HG03571 (cell line): ENCODE results near the gene C12orf42.
A peak's percentile ranks its signal among the peaks of the same experiment; 100 is the strongest.

Experiments
- ATAC-seq: cut with Tn5 transposase; IDR thresholded peaks from one replicate; pipeline ENCODE4 v1.9.1; 2021; ENCODE audit not compliant: unreplicated experiment

Gene C12orf42

DNA sequence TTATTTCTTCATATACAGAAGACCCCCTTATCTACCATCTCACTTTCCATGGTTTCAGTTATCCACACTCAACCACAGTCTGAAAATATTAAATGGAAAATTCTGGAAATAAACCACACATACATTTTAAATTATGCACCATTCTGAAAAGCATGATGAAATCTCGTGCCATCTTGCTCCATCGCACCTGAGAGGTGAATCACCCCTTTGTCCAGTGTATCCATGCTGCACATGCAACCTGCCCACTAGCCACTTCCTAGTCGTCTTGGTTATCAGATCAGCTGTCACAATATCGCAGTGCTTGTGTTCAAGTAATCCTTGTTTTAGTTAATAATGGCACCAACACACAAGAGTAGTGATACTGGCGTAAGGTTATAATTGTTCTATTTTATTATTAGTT, 145.7 kb downstream of the C12orf42 start:
- no peak for ATAC-seq

DNA sequence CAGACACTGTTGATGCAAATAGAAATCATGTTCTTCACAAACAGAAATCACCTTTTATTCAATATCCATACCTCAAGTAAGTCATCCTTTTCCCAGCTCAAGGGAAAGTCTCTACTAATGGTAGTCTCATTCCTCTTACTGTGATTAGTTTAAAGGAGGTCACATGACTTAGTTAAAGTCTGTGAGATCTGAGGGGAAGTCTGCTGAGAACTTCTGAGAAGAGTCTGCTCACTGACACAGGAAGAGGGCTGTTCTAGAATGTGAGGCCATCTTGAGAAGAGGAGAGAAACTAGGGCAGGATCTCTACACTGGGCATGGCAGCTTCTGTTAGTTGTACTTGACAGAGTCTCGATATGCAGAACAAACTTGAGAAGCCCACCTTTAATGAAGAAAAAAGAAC, 146.8 kb downstream of the C12orf42 start:
- ATAC-seq, result no peak

DNA sequence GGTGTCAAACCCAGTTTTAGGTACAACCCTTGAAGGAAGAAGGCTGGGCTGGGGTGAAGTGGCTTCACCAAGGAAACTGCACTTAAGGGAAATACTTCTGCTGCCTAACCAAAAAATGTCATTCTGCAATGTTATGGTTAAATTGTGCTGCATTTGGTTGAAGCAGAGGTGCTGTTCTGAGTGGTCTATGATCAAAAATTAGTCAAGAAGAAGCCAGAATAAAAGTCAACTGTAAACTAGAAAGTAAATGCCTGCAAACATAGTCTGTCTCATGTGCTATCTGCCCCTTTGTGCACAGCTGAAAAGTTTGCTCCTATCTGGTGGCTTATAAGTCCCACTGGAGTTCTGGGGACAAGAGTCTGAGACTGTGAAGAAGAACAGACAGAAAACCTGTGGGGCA, 158.8 kb downstream of the C12orf42 start:
- ATAC-seq, result no peak

DNA sequence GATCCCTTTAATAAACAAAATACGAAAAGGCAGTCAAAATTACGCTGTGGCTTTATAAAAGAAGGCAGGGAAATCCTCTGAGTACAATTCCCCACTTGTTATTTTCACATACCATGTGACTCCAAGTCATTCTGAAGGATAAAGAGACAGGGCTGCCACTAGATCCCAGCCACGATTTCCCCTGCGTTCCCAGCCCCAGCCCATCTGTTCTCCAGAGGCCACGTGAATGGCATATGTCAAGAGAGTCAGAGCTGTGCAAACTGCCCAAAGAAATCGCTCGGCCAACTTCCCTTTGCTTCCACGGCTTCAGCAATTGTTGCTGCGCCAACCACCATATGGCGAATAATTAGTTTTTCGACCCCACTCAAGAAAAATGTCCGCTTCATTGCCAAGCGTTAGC, 161.3 kb downstream of the C12orf42 start:
- no peak for ATAC-seq

DNA sequence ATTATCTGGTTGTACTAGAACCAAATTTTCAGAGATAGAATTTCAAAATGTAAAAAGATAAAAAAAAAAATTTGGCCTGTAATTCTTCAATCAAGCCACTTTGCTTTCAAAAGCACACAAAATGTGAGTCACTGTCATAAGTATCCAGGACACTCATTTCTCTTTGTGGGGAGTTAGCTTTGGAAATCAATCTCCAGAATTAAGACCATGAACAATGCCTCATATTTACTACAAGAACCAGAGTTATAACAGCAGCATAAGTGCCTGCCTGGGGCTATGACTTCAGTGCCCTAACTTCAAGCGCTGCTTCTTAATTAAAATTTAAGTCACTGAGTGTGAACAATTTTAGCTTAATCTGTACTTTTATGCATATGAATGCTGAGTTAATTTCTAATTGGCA, 162.1 kb downstream of the C12orf42 start:
- no peak for ATAC-seq

DNA sequence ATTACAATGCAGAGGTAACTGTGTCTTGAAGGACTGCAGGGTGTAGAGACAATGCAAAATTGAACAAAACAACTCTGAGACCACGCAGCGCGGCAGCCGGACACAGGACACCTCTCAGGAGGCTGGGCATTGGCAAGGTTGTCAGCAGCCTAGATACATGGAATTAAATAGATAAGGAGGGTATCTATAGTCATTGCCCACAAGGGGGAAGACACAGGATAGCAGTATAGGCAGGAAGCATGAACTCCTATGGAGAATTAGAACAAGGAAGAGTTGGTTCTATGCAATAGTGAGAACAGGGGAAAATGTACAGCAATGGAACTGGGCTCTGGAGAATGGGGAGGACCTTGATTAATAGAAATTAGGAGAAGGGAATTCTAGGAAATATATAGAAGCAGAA, 164.1 kb downstream of the C12orf42 start:
- no peak for ATAC-seq

DNA sequence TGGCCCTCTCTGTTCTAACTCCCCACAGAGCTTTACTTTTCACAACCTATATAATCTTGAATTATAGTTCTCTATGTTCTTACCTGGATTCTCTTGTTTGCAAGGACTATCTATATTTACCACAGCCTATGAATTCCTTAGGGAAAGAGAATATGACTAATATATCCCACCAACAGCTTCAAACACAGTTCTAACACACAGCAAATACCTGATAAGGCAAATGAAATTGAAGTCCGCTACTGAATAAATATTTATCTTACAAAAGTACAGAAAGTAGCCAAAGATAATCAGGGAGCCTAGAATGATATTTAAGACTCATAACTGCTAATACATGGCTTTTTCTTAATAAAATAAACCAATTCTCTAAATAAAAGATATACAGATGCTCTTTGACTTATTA, 165.1 kb downstream of the C12orf42 start:
- no peak for ATAC-seq

DNA sequence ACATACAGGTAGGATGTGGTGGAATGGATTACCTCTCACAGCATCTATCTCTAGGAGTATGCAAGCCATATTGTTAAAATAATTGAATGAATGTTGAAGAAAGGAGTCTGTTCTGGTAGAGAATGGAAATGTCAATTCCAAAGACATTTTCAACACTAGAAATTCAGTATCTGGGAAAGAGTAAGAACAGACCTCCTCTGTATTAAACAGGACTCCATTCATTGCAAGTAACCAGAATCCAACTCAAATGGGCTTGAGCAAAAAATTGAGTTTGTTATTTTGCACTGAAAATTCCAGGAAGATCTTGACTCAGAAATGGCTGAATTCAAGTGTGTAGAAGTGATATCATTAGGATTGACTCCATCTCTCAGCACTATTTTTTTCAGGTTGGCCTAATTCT, 168.1 kb downstream of the C12orf42 start:
- ATAC-seq, result no peak

DNA sequence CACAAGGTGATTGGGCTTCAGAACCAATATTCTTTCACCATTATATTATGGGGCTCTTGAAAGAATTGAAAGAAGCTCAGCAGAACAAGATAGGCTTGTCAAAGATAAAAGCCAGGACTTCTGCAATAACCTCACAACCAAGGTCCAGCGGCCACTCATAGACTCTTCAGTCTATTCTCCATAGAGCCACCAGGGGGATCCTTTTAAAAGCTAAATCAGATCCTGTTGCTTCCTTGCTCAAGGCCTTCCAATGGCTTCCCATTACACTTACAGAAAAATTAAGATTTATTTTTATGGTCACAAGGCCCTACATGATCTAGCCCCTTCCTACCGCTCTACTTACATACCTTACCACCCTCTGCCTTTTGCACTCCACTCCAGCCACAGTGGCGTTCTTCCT, 169.6 kb downstream of the C12orf42 start:
- no peak for ATAC-seq

DNA sequence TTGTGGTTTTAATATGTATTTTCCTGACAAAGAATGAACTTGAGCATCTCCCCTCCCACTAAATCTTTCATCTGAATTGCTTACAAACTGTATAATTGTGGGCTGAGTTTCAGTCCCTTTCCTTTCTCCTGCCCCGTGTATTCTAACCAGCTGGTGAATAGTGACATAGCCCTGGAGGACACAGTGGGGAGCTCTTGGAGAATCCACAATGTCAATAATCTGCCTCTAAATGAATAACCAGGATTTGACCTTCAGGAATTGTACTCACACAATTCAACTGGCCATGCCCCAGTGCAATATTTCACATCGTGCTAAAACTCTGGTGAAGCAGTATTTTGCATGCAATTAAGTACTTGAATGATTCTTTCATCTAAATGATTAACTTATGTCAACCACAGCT, 177.2 kb downstream of the C12orf42 start:
- ATAC-seq, result no peak

DNA sequence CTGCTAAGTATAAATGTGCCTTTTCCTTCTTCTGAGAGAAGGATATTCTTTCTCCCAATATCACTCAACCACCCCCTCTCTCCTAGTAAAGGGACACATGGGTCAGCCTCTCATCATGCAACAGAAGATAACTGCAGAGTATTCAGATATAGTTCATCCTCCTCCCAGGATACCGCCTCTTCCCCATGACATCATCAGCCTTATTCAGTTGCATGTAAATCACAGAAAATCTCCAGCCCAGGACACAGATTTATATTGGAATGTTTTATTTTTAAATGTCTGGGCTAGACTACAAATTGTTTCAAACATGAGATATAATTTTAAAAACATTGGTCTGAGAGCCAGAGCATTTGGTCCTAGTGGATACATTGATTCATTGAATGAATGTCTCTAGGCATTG, 178.5 kb downstream of the C12orf42 start:
- no peak for ATAC-seq

DNA sequence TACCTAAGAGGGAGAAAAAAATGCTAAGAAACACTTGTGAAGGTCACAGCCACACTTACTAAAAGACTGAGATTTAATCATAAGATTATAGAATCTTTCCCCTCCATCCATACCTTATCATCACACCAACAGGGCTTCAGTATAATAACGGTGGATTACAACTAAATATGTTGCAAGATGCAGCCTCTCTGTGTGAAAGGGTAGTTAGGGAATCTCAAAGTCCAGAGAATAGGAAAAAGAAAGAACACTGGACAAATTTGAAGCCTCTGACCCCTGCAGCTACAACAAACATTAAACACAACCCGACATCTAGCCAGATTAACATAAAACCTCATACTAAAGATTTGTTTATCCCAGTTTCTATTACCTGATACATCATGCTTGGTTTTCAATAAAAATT, 181.0 kb downstream of the C12orf42 start:
- no peak for ATAC-seq

DNA sequence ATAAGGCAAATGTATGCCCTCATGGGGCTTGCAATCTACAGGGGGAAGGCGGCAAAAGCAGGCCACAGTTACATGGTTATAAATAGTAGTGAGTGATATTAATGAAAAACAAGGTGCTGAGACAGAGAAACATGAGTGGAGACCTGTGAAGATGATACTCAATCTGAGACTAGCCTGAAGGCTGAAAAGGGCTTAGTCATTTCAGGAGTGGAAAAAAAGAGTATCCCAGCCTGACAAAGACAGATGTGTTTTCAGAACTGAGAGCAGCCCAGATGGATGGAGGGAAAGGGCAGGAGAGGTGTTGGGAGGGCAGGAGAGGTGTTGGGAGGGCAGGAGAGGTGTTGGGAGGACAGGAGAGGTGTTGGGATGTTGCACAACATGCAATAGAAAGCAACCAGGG, 181.9 kb downstream of the C12orf42 start:
- ATAC-seq, result no peak

DNA sequence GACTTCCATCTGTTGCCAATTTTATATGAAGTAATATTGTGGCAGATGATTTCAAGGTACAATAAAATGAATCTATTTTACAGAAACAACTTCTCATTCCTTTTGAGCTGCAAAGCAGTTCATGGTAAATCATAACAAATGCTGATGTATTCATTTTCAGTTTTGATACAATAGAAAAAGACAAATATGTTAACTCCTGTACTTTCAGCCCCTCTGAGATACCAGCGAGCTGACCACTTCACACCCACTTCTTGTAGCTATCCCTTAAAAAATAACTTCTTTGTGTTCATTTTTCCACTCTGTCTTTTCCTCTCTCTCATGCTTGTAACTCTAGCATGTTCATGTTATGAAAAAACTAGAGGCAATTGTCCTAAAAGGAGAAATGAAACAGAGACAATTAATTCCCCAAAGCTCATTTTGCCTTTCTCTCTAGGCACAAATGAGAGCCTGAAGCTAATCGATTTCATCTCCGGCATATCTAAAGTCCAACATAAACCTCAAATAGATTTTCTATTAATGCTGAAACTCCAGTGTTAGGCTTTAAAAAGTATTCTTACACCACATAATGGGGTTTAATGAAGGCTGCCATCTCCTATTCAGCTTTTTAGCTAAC, 182.9 kb downstream of the C12orf42 start:
- no peak for ATAC-seq

DNA sequence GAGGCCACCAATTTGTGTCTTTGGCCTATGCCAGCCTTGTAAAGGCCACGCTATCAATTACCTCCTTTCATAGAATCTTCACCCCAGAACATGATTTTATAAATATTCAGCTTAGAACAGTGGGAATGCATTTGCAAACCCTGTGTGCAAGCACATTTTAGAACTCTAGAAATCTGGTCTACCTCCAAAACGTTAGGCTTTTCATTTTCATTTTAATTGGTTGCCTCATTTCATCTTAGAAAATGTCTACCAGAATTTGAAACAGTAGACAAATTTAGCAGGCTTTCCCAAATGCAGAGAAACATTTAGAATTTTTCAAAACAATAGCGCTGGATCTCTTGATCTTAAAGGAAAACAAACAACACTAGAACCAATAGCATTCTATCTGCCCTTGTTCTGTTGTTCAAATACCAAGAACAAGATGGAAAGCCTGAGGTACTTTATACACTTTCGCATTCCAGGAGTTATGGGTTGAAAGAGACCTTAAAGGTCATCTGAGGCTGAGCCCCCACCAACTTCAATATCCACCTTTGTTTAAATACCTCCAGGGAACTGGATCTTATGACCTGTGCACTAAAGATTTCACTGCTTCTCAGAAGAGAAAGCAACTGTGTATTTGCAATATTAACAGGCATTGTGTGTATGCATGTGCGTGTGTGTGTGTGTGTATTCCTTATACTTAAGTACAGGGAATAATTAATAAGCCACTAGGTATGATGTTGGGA, 185.1 kb downstream of the C12orf42 start:
- ATAC-seq, result no peak

DNA sequence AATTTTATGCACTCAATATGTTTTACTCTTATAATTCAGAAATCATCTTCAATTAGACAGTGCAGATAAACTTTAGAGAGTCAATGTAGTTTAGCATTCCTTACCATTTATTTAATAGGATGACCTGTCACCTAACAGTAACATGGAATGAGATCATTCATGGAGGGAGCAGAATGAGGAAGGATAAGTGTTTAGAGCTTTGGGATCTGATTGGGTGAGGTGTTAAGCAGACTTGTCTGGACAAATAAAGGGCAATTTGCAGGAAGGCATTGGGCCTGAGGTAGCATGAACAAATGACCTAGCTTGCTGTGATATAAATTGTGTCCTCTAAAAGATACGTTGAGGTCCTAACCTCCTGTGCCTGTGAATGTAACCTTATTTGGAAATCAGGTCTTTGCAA, 187.4 kb downstream of the C12orf42 start:
- ATAC-seq, result no peak

DNA sequence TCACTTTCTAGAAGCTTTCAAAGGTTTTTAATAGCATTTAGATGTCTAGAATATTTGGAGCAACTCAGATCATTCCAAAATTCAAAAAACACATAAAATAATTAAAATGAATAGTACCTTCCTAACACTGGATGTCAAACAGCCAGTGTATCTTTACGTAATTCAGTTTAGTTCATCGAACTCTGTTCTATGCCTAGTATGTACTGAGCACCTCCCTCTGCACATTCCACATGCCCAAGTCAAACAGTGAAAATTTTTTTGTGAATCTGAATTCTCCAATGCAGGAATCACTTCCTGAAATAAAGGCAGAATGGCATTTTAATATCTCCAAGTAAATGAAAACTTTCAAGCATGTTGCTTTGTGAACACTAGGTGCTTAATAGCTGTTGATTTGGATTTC, 192.3 kb downstream of the C12orf42 start:
- ATAC-seq, result no peak

DNA sequence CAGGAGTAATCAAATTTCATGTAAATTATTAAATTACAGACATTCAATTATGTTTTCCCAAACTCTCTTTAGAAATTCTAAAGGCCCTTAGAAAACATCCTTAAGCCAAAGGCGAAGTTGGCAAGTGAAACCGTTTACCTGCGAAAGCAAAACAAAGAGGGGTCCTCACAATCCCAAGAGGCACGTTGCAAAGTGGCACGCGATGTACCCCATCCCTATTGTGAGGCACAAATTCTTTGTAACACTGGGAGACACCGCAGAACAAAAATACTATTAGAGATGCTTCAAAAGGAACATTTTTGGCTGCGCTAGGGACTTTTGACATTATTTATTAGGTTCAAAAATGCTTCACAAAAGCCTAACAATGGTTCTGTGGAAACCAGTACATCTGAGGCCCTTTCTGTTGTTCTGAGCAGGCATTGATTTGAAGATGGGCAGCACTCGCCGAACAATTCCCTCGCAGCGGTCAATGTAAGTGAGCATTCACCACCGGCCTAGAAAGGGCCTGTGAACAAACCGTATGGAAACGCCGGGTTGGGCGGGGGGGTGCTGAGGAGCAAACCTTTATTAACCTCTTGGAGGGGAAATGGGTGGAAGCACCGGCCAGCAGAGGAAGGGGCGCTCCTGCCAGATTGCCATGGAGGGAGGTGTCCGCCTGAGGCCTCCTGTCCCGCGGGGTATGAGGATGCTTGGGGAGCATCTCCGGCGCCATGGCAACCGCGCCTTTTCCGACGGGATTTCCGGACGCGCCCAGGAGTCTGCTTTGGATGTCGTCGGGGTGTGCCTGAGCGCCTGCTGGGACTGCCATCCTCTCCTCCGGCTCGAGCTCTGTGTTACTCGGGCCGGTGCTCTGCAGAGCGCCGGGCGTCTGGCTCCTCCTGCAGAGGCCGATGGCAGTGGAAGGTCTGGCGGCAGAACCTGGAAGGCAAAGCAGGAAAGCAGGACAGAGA, 193.9 kb downstream of the C12orf42 start:
- no peak for ATAC-seq

DNA sequence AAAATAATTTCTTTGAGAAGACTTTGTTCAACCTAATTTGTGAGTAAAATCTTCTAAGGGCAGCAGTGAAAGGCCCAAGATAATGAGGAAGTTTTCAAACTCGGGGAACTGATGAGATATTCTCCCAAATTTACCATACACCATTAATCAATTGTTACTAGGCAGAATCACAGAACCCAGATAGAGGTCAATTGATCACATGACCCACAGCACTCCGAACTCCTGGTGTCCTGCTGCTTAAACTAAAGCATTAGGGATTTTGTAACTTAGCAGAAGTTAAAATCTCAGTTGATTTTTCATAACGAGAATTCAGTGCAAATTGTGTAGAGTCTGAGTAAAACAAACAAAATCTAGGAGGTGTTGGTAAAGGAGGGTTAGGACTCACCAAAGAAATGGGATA, 207.8 kb downstream of the C12orf42 start:
- no peak for ATAC-seq

DNA sequence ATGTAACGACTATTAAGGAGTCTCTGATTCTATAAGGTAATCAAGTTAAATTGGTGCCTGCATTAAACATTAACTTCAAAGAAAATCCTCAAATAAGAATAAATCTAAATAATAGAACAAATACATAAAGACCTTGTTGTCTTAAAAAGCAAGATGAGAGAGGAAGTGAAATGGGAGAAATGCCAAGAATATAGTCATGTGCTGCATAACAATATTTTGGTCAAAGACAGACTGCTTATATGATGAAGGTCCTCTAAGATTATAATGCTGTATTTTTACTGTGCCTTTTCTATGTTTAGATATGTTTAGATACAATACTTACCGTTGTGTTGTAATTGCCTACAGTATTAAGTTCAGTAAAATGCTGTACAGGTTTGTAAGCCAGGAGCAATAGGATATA, 213.6 kb downstream of the C12orf42 start:
- no peak for ATAC-seq

DNA sequence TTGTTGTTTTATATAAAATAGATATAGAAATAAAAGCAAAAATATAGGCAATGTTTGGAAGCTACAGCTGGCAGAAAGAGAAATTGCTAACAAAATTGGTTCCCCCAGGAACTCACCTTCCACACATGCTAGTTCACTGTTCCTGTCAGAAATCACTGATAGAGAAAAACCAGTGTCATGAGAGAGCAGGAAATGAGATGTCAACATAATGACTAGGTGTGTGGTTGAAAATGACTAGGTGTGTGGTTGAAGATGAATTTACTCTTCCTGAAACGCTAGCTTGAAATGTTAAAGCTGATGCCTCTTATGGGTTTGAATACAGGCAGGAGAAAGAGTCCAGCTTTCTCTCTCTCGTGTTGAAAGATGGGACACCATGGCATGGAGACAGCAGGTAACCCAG, 216.3 kb downstream of the C12orf42 start:
- ATAC-seq, result peak; percentile 95

DNA sequence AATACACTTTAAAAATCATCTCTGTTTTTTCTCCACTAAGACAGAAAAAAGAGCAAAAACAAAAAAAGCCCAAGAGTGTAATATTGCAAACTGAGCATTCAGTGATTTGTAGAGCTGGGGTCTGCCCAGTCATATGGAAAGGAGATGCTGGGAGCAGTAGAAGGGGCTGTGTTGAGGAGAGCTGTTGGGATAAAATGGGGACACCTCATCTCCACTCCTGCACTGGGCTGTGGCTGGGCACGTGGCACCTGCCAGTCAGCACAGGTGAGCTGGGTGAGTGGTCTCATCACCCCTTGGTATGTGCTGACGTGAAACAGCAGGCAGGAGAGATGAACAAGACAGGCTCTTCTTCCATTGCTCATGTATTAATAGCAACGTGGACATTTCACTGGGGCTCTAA, 217.4 kb downstream of the C12orf42 start:
- ATAC-seq, result no peak
